NCI-H2107 treated with DMSO at 0.1 percent for 48 hours (cell line): ENCODE measurements around the gene ZBTB22.
"Not testable (repeated sequence)": the region's sequence is repeated elsewhere in the genome, so short reads cannot be mapped to it uniquely, and the experiment has no call there.

Experiments
- DNase-seq: peaks from one replicate; lab custom pipeline; 2025; ENCODE audit not compliant: unreplicated experiment; lab: John Stamatoyannopoulos, UW

ZBTB22 gene

DNA sequence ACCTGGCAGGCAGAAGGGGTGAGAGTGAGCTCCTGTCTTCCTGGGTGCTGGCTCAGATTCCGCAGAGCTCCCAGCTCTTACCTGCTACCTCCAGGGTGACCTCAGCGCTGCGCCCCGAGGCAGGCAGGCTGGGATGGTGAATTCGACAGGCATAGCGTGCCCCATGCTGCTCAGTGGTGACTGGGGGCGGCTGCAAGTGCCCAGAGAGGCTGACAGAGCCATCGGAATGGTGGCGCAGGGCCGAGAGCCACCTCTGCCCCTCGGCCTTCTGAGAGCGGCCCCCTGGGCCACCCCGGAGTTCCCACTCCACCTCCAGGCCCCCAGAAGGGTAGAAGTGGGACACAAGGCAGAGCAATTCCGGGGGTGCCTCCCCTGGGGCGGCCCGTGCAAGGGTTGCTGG lies 13.3 kb downstream of the ZBTB22 start:
- DNase-seq: no peak

DNA sequence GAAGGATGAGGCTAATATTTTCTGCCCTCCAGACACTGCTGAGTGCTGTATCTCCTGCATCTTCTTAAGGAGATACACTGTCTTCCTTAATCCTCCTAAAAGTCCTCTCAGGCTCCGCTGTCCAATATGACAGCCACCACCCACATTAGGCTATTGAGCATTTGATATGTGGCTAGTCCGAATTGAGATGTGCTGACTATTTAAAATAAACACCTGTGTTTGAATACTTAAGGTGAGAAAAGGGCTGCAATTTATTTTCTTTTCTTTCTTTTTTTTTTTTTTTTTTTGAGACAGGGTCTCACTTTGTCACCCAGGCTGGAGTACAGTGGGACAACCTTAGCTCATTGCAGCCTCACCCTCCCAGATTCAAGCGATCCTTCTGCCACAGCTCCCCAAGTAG lies 15.7 kb downstream of the ZBTB22 start:
- DNase-seq: no peak

DNA sequence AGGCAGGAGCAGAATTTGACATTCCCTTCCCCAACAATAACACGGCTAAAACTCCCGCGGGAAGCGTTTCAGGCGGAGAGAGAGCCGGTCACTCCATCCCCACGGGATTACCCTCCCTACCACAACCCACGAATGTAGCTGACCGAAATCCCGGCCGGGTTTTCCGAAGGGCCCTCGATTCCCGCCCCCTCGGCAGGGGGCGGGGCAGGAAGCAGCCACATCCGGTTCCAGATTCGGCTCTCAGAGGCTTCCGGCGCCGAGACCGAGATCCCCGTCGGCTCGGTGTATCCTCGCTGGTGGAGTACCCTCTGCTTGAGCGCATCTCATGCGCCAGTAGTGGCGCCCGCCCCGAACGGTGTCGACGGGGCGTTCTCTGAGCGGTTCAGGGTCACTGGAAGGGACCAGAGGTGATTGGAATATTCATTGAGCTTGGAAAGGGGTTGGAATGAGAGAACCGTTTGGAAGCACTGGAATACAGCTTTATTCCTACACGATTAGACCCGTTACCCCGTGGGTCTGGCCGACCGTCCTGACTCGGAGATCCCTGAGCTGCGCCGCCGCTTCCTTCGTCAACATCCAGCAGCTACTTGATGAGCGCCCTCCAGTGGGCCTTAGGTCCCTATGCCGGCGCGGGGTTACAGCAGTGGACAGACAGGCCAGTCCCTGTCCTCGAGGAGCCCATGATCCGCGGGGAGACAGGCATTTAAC lies 18.2 kb downstream of the ZBTB22 start:
- peak; percentile 39 for DNase-seq

GRCh38 chr6:33298773-33299236 lies 18.7 kb downstream of the ZBTB22 start, which contains the start of gene RGL2:
TSS of gene RGL2 (minus strand) at chr6:33298942. CDS start at chr6:33298610, 332 bp downstream.
- DNase-seq: no peak

GRCh38 chr6:33297956-33298772 lies 19.4 kb downstream of the ZBTB22 start:
- peak; percentile 7 for DNase-seq

- no peak for DNase-seq
These were observed 20.1 kb downstream of the ZBTB22 start for GRCh38 chr6:33297406-33297955.

GRCh38 chr6:33296797-33297405 lies 20.6 kb downstream of the ZBTB22 start:
- no peak for DNase-seq

GRCh38 chr6:33295621-33296369 lies 21.7 kb downstream of the ZBTB22 start:
- no peak for DNase-seq

- DNase-seq: no peak
These were observed 23.3 kb downstream of the ZBTB22 start for GRCh38 chr6:33294086-33294823.

GRCh38 chr6:33292996-33293682 lies 24.4 kb downstream of the ZBTB22 start:
- DNase-seq: no peak

DNA sequence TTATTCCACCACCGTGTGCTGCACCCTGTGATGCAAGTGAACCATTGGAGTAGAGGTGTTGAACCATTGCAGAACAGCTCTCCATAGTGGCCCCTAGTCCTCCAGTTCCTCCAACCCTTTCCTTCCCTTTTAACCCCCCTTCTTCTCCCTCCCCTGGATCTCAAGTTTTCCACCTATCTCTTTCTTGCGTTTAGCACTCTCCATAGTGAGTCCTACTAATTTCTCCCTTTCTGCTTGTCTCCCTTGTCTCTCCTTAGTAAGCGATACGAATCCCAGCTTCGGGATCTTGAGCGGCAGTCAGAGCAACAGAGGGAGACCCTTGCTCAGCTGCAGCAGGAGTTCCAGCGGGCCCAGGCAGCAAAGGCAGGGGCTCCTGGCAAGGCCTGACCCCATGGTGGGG lies 27.1 kb downstream of the ZBTB22 start:
- no peak for DNase-seq

DNA sequence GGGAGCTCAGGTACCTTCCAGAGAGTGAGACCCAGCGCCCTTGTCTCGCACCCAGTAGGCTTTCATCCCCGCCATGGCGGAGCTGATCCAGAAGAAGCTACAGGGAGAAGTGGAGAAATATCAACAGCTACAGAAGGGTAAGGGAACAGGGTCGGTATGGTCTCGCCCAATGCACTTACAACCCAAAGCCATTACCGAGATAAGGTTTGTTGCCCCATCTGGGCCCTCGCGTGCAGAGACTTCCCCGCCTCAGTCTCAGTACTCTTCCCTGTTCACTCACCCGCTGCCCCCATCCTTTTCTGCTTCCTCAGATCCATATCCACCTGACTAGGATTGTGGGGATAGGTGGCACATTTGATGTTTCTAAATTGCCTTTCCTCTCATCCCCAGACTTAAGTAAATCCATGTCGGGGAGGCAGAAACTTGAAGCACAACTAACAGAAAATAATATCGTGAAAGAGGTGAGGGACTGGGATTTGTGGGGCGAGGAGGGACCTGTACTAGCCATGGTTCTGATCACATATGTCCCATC lies 27.7 kb downstream of the ZBTB22 start:
- no peak for DNase-seq

GRCh38 chr6:33288921-33289783 lies 28.4 kb downstream of the ZBTB22 start, which contains the start of the genes PFDN6 and WDR46:
TSS of gene PFDN6 (plus strand) at chr6:33289601. CDS start at chr6:33289857, 256 bp downstream.
TSS of gene WDR46 (minus strand) at chr6:33289239. CDS start at chr6:33289170, 69 bp downstream.
- peak; percentile 86 for DNase-seq

GRCh38 chr6:33288141-33288920 lies 29.2 kb downstream of the ZBTB22 start:
- DNase-seq: no peak

- no peak for DNase-seq
These were observed 30.3 kb downstream of the ZBTB22 start for GRCh38 chr6:33286946-33287914.

GRCh38 chr6:33285214-33285613 lies 32.3 kb downstream of the ZBTB22 start:
- not testable (repeated sequence) for DNase-seq
